Measurements from ENCODE around the gene SLC25A22.

SLC25A22 gene

GRCh38 chr11:821512-822371 is 23.7 kb upstream of the SLC25A22 start:
- no peak for DNase-seq

- DNase-seq: no peak
These were observed 22.8 kb upstream of the SLC25A22 start for GRCh38 chr11:820655-821511.

- peak; percentile 84 to 96 (median 90) for DNase-seq
These were observed 22.0 kb upstream of the SLC25A22 start for GRCh38 chr11:819943-820649.

- peak; percentile 85 to 91 (median 88) for DNase-seq
These were observed 21.2 kb upstream of the SLC25A22 start for GRCh38 chr11:819129-819931.

GRCh38 chr11:818396-819128 is 20.5 kb upstream of the SLC25A22 start, which contains the start of gene PNPLA2:
PNPLA2 (plus strand) TSS chr11:818914; CDS start chr11:819719, 805 bp downstream.
- no peak for DNase-seq

- no peak for DNase-seq
These were observed 18.3 kb upstream of the SLC25A22 start for GRCh38 chr11:816433-816779.

GRCh38 chr11:815675-816432 is 17.8 kb upstream of the SLC25A22 start:
- no peak for DNase-seq

GRCh38 chr11:813456-814096 is 15.5 kb upstream of the SLC25A22 start:
- DNase-seq: no peak

GRCh38 chr11:813072-813455 is 15.0 kb upstream of the SLC25A22 start:
- DNase-seq: no peak

- no peak for DNase-seq
These were observed 14.3 kb upstream of the SLC25A22 start for GRCh38 chr11:812390-812789.

- no peak for DNase-seq
These were observed 13.6 kb upstream of the SLC25A22 start for GRCh38 chr11:811446-812245.

GRCh38 chr11:810040-810567 is 12.0 kb upstream of the SLC25A22 start:
- no peak for DNase-seq

GRCh38 chr11:809287-810039 is 11.4 kb upstream of the SLC25A22 start, which contains the start of gene RPLP2:
RPLP2 (plus strand) TSS chr11:809967; CDS start chr11:810235, 268 bp downstream.
- DNase-seq: peak; percentile 95 to 98 (median 96)

- DNase-seq: no peak
These were observed 10.6 kb upstream of the SLC25A22 start for GRCh38 chr11:808427-809286.

GRCh38 chr11:804599-804964 is 6.5 kb upstream of the SLC25A22 start:
- no peak for DNase-seq

GRCh38 chr11:803770-804598 is 5.9 kb upstream of the SLC25A22 start:
- no peak for DNase-seq

- DNase-seq: no peak
These were observed 5.3 kb upstream of the SLC25A22 start for GRCh38 chr11:803467-803742.
